GM21529 (cell line): ENCODE results near the gene KRTAP17-1.

Source experiments
- ATAC-seq: cut with Tn5 transposase; IDR thresholded peaks from one replicate; pipeline ENCODE4 v1.9.1; 2021; ENCODE audit not compliant: unreplicated experiment

The KRTAP17-1 gene

DNA sequence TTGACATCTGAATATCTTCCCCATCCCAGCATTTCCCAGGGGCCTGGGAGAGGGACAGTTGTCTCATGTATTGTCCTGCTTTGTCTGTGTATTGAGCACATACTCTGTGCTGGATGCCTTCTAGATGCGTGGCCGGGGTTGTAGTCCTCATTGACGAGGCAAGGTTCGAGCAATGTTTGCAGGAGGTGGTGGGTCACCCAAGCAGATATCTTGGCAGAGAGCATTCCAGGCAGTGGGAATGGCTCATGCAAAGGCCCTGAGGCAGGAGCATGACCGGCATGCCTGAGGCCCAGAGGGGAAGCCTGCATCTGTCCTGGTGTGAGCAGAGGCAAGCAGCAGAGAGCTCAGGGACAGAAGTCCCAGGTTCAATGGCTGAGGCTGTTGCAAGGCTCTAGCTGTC lies 17.6 kb upstream of the KRTAP17-1 start:
- no peak for ATAC-seq

GRCh38 chr17:41332239-41332638 lies 16.7 kb upstream of the KRTAP17-1 start:
- ATAC-seq = no peak

GRCh38 chr17:41331606-41332005 lies 16.1 kb upstream of the KRTAP17-1 start:
- no peak for ATAC-seq

GRCh38 chr17:41329279-41329948 lies 13.9 kb upstream of the KRTAP17-1 start:
- ATAC-seq = no peak

DNA sequence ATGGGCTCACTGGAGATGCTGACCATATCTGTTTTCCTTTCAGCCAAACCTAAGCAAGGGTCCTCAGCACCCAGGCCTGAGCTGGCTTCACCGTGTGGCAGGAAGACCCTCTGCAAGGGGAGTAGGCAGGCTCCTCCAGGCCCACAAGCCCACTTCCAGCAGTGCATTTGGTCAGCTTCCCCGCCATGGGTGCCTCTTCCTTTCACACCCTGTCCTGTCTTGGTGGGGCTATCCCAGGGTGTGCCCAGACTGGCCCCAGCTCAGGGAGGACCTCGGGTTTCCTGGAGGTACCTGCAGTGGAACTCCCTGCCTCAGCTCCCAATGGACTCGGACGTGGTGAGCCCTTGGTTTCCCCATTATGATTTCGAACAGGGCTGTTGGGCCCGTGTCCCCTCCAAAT lies 12.7 kb upstream of the KRTAP17-1 start:
- ATAC-seq = no peak

DNA sequence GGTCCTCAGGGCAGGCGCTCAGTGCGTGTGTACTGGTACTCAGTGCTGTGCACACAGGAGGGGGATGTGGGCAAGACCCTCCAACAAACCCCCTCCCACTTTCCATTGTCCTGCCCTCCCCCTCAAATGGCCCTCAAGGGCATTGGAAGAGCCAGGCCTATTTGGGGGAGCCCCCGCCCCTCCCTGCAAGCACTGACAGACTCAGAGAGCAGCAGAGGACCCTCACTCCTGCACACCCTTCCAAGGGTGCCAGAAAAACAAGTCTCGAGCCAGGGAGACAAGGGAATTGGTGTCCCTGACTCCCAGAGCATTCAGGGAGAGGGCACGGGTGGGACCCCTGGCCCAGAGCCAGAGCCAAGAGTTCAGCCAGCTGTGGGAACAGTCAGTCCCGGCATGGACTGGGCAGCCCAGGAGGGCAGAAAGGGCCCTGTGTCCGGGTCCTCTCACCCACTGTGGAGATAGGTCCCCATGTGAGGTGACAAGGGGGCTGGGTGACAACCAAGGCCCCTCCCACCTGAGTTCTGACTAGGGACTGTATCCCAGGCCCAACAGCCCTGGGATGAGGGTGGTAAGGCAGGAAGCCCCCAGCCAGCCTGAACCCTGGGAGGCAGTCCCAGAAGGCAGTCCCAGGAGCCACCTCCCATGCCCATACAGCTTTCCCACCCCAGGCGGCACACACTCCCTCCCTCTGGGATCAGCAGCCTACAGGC lies 12.1 kb upstream of the KRTAP17-1 start:
- ATAC-seq = no peak

DNA sequence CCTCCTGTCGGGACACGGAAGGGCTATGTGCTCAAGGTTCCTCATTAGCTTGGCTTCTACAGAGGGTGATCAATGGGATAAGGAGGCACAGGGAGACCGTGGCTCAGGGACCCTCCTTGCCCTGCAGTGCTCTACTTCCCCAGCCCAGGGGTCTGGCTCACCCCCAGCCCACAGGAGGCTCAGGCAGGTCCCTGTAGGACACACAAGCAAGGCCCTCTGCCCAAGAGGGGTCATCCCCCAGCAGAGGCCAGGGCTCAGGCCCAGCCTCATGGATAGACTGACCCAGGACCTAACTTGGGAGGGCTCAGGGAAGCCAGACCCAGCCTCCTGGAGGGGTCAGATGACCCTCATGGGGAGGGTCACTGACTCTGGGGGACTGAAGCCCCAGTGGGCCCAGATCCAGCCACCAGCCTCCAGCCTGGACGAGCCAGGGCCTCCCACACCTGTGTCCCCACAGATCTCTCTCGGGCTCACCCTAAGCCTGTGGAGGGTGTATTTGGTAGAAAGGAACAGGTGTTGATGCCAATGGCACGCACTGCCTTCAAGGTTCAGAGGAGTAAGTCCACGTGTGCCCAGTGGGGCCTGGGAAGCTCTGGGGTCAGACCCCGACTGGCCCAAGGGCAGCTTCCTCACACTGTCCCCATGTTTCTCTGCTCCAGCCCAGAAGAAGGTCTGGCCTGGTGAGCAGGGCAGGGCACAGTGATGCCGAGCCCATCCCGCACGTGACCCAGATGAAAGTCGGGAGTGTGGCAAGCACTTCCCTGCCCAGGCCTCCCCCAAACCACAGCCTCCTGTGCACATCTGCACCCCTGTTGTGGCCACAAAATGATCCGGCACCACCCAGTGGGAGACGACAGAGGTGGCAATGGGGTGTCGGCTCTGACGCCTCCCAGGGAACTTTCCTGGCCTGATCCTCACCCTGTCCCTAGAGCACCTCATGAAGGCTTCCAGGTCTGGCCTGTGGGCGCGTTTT lies 10.9 kb upstream of the KRTAP17-1 start:
- no peak for ATAC-seq

DNA sequence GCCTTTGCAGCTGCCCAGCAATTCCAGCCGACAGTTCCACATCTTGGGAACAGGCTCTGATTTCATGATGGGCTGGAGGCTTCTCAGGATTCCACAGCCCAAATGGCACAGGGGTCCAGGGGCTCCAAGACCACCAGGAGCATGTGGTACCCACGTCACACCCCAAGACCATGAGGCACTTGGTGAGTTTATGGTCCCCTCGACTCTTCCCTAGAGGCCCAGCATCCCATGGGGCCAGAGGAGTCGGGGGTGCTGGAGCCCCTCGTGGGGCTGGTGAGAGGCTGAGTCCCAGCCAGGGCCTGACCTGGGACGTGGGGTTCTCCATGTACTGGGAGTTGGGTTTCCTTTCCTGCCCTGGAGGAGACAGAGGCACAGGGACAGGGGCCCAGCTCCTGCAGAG lies 10.1 kb upstream of the KRTAP17-1 start:
- no peak for ATAC-seq

GRCh38 chr17:41325126-41325525 lies 9.6 kb upstream of the KRTAP17-1 start:
- no peak for ATAC-seq

DNA sequence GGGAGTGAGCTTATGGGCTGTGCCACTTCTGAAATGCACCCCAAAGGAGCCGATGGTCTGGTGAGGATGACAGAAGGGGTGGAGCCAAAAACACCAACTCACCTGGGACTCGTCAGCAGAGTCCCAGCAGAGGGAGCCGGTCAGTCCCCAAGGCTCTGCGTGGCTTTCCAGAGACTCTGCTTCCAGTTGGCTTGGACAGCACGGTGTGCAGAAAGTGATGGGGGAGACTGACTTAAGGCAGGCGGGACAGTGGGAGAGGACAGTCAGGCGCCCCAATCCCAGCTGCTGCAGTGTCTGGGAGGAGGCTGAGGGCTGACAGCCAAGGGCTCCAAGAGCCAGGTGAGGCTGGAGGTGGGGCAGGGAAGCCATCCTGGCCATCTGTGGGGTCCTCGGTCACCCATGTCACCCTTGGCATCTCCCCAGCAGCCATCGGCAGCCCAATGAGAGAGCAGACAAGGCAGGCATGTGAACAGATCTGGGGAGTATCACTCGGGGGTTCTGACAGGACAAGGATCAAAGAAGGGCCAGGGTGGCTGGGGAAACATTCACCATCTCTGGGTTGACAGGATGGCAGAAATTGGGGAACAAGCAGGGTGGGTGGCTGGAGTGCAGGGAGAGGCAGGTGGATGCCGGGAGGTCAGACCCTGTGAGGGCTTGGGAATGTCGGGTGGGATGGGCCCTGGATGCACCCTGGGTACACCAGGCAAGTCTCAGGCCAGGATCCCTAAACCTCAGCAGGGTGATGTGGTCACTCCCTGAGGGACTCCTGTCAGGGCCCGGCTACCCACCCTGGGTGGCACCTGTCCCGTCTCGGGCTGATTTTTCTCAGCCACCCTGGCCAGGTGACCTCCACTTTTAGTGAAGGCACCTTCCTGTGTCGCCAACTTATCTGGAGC lies 8.9 kb upstream of the KRTAP17-1 start:
- no peak for ATAC-seq

- ATAC-seq = no peak
Observed at GRCh38 chr17:41322903-41323895, 7.7 kb upstream of the KRTAP17-1 start.

GRCh38 chr17:41322094-41322902 lies 6.8 kb upstream of the KRTAP17-1 start:
- no peak for ATAC-seq

DNA sequence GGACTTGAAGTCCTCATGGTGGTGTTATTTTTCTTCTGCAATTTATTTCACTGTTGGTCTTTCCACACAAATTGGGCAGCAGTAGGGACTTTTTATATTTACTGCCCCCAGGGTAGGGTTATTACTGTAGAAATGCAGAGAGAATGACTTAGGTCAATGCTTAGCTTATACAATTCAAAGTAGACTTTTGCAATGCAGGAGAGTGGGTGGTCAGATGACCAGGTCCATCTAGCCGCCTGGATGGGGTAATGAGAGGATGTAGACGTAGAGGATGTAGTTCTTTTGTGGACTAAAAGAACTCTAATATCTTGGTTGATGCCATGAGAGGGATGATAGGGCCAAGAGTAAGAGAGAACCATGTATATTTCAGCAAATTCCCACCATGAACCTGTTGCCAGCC lies 2.7 kb upstream of the KRTAP17-1 start:
- no peak for ATAC-seq

DNA sequence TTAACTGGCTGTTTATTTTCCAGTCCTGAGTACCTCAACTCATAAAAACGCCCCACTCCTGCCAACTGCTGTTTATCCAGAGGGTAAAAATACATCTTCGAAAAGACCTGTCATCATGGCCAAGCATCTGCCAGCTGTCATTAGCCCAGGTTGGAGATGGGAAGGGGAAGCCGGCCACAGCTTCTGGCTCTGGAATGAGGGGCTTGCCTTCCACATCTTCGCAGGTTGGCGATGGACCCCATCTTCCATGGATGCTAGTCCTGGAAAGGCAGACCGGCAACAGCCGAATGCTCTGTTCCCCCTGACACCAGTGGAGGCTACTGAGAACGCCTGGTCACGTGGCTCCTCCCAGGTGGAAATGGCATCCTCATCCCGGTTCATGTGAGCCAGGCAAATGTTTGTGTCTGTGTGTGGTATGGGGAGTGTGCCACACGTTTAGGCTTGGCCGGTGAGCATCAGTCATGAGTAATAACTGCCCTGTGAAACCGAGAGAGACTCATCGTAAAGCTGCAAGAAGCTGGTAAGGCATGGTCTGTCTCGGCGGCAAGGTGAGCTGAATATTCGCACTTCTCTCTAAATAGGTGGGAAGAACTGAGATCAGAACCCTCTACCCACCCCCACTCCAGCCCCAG lies 420 bp upstream of the KRTAP17-1 start:
- no peak for ATAC-seq

GRCh38 chr17:41311111-41311510 lies 4.4 kb downstream of the KRTAP17-1 start:
- no peak for ATAC-seq

DNA sequence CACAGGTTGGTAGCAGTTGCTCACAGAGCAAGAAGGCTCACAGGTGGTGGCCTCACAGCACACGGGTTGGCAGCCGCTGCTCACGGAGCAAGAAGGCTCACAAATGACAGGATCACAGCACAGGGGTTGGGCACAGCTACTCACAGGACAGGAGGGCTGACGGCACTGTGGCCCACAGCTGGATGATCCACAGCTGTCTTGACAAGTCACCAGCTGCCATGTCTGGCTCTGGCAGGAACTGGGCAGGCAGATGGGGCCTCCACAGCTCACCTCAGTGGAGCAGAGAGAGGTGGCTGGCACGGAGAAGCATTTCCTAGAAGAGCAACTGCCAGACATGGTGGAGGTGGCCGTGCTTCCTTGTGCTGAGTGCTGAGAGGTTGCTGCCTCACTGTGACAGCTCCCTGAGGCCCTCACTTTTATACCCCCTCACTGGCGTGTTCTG lies 6.6 kb downstream of the KRTAP17-1 start, which contains the start of gene KRTAP16-1:
KRTAP16-1 (minus strand) TSS at position 392 of the 442 bp plus-strand sequence; CDS start at position 336, 56 bp downstream.
- ATAC-seq = no peak

- no peak for ATAC-seq
Observed at GRCh38 chr17:41308251-41308917, 7.1 kb downstream of the KRTAP17-1 start.
